HG03520 (cell line): ENCODE results near the gene DAB1.

Experiments used
- ATAC-seq: cut with Tn5 transposase; IDR thresholded peaks from one replicate; pipeline ENCODE4 v1.9.1; 2021; ENCODE audit warnings: mild to moderate bottlenecking, moderate library complexity; ENCODE audit not compliant: unreplicated experiment

Gene DAB1

DNA sequence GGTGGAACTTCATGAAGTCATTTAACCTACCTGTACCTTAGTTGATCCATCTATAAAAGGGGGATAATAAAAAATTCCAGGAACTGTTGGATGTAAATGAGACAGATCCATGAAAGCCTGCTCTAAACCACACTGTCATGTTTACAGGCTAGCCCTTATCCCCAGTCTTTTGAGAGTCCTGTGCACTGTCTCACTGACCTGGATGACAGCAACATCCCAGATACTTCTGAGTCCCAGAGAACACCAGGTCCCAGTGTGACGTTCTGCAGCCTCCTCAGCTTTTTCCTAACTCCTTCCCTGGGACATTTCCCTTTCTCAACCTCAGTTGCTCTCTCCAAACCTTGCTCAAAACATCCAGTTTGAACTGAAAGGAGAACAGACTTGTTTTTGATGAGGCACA, 292.6 kb downstream of the DAB1 start:
- ATAC-seq, result no peak

DNA sequence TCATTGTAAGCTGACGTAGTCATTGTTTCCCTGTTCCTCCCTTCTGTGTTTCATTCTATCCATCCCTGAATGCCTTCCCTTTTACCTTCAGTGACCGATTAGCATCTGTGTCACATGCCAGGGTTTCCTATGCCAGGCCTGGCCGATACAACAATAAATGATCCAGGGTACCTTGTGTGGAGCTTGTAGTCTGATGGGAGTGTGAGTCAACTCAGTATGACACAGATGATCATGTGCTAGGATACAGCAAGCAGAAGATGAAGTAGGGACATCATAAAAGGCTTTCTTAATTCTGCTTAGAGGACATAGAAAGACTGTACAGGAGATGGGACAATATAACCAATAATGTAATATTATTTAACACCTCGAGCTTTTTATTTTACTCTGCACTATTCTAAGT, 294.0 kb downstream of the DAB1 start:
- no peak for ATAC-seq

GRCh38 chr1:57127976-57128375, 295.9 kb downstream of the DAB1 start:
- no peak for ATAC-seq

DNA sequence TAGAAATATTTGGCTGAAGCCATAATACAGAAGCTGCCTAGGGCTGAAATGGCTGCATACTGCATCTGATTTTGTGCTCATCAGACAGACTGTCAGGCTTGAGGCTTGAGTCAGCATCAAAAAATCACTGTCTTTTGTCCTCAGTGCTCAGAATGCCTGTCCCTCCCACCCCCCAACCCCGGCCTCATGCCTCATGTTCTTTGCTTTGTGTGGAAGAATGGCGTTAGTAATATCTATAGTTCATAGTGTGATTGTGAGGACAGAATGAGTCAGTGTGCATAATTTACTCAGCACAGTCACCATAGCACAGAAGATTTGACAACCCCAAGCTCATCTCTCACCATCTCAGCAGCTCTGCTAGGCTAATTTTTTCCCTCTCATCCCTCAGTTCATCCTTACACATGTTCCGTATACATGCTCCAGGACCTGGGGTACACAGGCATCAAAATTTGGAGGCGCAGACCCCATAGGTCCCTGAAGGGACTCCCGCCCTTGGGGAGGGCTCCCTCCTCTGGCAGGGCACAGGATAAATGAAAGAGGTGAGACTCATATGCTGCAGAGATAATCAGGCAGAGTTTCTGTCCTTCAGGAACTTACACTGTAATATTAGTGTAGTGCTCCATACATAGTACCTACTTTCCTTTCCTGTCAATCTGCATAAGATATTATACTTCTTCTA, 299.0 kb downstream of the DAB1 start:
- ATAC-seq, result no peak

- no peak for ATAC-seq
Observed at GRCh38 chr1:57124170-57124569, 299.7 kb downstream of the DAB1 start.

GRCh38 chr1:57122031-57122430, 301.8 kb downstream of the DAB1 start:
- ATAC-seq, result no peak

DNA sequence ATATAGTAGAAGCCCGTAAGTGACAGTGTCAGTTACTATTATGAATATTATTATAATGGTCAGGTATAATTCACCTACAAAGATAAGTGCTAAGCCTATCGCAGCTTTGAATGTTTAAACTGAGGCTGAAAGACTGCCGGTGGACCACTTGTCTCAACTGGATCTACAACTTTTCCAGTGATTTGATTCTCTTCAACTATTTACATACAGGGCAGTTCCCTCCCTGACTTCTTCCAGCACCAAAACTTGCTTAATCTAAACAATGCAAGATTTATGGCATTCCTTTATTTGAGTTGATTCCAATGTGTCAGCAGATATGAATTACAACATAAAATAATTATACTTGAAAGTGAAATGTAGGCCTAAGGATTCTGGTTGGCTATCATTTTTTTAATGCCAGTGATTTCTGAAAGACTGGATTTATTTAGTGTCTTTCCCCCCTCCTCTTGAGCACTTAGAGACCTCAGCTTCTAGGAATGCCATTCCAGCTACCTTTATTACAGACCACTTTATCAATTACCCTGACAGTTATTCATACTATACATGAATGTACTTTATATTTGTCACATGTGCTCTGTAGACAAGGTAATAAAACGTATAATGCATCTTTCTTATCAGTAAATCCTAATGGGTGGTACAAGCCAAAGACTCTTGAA, 304.8 kb downstream of the DAB1 start:
- ATAC-seq, result no peak

DNA sequence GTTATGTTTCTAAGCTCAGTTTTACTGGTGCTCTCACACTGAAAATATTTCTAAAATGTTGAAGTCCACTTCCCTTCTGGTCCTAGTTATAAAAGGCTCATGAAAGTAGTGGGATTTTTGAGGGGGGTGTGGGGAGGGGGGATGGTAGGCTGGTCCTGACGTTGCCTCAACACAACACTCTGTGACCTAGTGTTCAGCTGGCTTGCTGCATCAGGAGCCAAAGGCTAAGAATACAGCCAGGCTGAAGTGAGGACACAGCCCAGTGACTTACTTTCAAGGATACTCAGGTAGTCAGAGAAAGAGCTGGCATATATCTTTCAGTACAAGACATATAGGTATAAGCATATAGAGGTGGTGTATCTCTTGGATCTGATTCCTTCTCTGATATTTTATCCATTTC, 306.1 kb downstream of the DAB1 start:
- ATAC-seq, result no peak

DNA sequence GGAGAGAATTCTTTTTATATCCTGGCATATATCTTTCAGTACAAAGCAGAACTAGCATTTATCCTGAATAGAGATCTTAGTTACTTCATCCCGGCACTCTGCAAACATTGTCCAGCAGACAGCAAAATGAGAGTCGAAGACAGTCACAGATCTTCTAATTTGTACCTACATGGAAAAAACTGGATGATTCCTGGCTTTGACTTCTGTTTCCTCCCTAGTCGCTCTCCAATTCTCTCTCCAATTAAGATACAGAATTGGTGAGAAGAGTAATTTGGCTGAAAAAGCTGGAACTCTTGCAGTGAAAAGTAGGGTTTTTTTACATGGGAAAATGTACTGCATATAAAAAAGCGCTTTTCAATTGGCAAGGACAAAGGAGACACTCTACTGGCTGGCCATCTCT, 307.0 kb downstream of the DAB1 start:
- ATAC-seq, result no peak

DNA sequence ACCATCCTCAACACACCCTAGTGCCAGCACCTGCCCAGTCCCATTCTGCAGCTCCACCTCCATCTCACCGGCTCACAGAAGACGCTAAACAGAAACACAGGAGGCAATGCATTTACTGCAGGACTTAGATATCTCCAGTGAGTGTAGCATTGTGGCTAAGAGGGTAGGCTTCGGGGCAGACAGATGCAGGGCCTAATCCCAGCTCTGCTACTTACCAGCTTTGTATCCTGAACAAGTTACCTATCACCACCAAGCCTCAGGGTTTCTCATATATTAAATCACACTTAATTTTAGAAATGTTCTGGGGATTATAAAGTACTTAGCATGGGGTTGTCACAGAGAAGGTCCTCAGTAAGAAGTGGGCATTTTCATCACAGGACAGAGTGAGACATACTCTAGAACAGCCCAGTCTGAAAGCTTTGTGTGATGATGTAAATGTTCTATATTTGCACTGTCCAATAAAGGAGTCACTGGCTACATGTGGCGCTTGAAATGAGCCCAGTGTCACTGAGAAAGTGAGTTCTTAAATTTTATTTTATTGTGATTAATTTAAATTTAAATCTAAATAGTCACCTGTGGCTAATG, 308.7 kb downstream of the DAB1 start:
- ATAC-seq, result no peak

GRCh38 chr1:57112148-57112547, 311.7 kb downstream of the DAB1 start:
- no peak for ATAC-seq

DNA sequence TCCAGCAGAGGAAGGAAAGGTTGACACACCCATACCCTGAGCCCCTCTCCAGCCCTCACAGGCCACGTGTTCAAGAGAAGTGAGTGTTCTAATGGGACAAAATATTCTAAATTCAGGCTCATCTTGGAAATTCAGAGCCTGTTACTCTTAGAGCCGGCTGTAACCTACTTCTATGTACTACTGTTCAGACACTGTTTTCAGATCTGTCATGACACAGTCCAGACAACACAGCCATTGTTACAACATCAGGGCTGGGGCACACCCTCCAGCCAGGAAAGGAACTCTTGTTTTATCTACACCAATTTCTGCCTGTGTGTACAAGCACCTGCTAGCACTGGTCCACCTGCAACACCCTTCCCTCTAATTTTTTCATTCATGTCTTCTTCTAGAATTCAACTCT, 312.7 kb downstream of the DAB1 start:
- ATAC-seq, result no peak

- no peak for ATAC-seq
Observed at GRCh38 chr1:57109883-57110282, 314.0 kb downstream of the DAB1 start.

DNA sequence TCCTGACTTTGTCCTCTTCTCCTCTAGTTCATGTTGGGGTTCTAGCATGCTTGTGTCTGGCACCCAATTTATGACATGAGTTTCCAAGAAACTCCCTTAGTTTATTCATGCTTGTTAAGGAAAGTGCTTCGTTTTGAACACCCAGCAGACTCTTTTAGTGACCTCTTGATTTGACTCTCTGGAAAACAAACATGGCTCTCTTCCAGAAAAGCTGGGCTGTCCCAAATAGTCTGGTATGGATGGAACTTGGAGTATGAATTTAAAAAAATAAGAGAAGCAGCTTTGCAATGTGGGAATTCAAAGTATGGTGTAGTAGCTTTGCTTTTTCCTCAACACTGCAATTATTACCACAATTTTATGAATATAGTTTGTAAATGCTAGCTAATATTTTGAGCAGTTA, 314.6 kb downstream of the DAB1 start:
- ATAC-seq, result no peak

DNA sequence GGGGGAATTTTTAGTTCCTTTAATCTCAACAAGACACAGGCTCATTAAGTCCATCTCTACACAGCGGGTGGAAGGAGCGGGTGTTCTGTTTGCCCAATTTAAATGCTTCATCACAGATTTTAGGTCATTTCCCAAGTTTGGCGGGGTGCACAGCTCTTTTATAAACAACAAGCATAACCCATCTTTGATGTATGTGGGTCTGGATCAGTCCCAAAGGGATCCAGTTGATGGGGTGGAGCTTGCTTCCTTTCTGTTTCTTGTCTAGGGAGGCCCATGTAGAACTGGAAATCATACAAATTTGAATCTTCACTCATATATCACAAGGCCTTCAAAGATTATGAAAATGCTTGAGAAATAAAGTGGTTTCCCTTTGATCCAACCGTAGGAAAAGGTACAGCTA, 317.6 kb downstream of the DAB1 start:
- ATAC-seq, result no peak

DNA sequence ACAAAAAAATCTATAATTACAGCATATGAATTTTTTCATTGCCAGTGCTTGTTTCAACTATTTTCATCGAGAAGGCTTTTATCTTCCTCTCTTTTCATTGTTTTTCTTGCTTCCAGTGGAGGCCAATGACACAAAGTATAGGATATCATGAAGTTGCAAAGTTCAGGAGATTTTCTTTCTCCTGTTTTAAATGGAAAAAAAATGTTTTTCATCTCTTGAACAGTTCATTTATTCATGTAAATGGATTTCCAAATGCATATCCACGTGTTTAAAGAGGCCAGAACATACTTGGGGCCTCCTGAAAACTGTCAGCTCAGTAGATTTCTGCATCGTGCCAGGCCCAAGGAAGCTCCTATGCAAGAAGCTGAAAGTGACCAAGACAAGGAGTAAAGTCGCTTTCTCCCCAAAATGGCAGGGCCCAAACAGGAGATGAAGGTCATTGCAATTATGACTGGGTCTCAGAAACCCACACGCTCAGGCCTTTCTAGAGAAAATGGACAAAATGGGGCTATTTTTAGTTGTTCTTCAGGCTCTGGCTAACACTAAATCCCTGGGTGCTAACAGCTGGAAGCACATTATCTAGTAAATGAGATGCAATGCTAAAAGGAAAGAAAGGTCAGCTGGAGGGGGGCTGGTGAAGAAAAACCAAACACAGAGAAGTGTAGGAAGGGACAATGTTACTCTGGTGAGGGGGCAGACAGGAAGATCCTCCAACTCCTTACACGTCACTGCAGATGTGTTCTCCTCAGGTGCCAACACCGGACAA, 321.1 kb downstream of the DAB1 start:
- no peak for ATAC-seq

- ATAC-seq, result no peak
Observed at GRCh38 chr1:57101209-57101608, 322.7 kb downstream of the DAB1 start.

- no peak for ATAC-seq
Observed at GRCh38 chr1:57094749-57095148, 329.1 kb downstream of the DAB1 start.

- no peak for ATAC-seq
Observed at GRCh38 chr1:57093122-57093521, 330.7 kb downstream of the DAB1 start.

GRCh38 chr1:57091642-57092041, 332.2 kb downstream of the DAB1 start:
- no peak for ATAC-seq

DNA sequence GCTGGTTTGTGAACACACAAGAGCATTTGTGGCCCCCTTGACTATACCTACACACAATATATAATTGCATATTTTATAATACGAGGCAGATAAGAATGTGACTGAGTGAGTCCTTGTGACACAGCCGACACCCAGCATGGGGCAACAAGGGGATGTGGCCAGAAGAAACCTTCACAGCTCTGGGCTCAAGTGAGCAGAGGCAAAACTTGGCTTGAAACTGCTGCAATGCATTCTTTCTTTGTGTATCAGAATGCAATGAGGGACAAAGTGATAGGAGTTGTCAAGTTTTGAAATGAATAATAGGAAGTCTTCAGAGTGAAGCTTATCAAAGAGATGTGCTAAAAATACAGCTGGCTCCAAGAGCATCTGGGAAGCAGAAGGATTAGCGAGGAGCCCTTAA, 334.0 kb downstream of the DAB1 start:
- no peak for ATAC-seq

GRCh38 chr1:57089221-57089620, 334.6 kb downstream of the DAB1 start:
- no peak for ATAC-seq
